ENCODE data around the gene PRAC1.

The PRAC1 gene

DNA sequence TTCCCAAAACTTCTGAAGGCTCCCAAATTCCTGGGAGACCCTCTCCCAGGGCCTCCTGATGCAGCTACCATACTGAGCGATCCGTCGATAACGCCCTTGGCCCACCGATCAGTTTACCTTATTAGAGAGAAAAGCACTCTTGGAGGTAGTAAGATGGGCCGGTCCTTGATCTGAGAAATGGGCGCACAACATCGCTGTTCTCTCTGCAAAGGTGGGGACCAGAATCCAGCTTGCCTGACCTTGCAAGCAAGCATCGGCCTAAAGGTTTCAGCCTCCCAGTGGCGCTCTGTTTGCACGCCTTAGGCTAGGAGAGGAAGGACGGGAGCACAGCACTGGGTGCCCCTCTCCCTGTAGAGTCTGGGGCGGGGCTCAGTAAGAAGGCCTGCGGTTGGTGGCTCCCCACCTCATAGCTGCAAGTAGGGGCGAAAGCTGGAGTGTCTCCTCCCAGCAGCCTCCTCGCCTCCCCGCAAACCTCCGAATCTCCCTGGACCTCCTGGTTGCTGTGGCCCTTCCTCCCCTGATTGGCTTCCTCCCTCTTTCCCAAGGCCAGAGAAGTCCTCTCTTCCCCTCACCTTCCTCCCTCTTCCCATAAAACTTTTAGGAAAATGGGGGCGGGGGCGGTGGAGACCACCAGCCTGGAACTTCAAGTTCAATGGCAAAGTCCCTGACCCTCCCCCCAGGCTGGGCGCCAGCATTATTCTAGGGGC lies at the start of gene PRAC1:
Gene PRAC1, minus strand, starts transcription at position 318 of the 707 bp plus-strand sequence. Its CDS starts 126 bp downstream, at position 192.
- DNase-seq (ENCODE audit: low read depth) = no peak
- H3K4me3 ChIP-seq (ENCODE audit: low read length) = no peak within 1 kb of the TSS
- TF ChIP-seq, protein P1, sequence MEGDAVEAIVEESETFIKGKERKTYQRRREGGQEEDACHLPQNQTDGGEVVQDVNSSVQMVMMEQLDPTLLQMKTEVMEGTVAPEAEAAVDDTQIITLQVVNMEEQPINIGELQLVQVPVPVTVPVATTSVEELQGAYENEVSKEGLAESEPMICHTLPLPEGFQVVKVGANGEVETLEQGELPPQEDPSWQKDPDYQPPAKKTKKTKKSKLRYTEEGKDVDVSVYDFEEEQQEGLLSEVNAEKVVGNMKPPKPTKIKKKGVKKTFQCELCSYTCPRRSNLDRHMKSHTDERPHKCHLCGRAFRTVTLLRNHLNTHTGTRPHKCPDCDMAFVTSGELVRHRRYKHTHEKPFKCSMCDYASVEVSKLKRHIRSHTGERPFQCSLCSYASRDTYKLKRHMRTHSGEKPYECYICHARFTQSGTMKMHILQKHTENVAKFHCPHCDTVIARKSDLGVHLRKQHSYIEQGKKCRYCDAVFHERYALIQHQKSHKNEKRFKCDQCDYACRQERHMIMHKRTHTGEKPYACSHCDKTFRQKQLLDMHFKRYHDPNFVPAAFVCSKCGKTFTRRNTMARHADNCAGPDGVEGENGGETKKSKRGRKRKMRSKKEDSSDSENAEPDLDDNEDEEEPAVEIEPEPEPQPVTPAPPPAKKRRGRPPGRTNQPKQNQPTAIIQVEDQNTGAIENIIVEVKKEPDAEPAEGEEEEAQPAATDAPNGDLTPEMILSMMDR (IDR thresholded peaks at IDR 0.05; ENCODE audit: insufficient read depth, low read depth, low read length, missing control alignments) = no peak

DNA sequence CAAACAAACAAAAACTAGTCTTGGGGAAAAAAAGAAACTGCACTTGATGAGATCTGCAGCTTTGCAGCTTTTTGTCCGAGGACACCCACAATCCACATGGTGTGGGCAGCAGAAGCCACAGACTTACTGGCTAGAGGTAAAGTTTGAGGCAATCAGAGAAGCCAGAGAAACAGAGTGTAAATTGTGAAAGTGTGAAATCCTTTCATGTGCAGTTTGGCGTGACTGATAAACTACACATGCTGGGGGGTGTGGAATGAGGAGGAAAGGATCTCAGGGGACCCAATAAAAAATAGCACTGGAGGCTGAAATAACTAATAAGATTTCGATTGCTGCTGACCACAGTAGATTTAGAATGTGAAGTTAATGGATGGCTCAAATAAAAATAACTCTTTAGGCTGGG lies 48.6 kb upstream of the PRAC1 start:
- H3K4me3 ChIP-seq (ENCODE audit: low read length) = no peak overlapping the region
- no peak for DNase-seq (ENCODE audit: low read depth)
- TF ChIP-seq, protein P1 (IDR thresholded peaks at IDR 0.05; ENCODE audit: insufficient read depth, low read depth, low read length, missing control alignments) = no peak

GRCh38 chr17:48769009-48769675 lies 46.8 kb upstream of the PRAC1 start:
- DNase-seq (ENCODE audit: low read depth) = no peak
- TF ChIP-seq, protein P1 (IDR thresholded peaks at IDR 0.05; ENCODE audit: insufficient read depth, low read depth, low read length, missing control alignments) = no peak
- H3K4me3 ChIP-seq (ENCODE audit: low read length) = no peak overlapping the region

GRCh38 chr17:48767263-48767774 lies 45.0 kb upstream of the PRAC1 start:
- no peak for DNase-seq (ENCODE audit: low read depth)
- TF ChIP-seq, protein P1 (IDR thresholded peaks at IDR 0.05; ENCODE audit: insufficient read depth, low read depth, low read length, missing control alignments) = no peak
- no peak overlapping the region for H3K4me3 ChIP-seq (ENCODE audit: low read length)

DNA sequence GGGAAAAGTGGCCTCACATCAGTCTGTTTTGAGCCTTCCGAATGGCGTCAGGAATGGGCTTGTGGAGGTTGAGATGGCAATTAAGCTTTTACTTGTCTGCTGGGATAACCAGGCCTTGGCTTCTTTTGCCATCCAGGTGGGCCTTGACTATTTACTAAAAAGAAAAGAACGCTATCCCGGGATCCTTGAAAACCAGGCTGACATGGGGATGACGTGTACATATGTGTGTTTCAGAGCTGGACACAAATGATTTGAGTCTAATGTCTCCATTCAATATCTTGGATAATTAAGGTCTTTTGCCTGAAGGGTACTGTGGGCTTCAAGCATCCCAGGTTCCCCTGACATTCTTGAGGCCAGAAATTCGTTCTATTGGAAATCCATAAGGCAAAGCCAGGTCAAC lies 38.8 kb upstream of the PRAC1 start:
- TF ChIP-seq, protein P1 (IDR thresholded peaks at IDR 0.05; ENCODE audit: insufficient read depth, low read depth, low read length, missing control alignments) = no peak
- no peak for DNase-seq (ENCODE audit: low read depth)
- no peak overlapping the region for H3K4me3 ChIP-seq (ENCODE audit: low read length)

DNA sequence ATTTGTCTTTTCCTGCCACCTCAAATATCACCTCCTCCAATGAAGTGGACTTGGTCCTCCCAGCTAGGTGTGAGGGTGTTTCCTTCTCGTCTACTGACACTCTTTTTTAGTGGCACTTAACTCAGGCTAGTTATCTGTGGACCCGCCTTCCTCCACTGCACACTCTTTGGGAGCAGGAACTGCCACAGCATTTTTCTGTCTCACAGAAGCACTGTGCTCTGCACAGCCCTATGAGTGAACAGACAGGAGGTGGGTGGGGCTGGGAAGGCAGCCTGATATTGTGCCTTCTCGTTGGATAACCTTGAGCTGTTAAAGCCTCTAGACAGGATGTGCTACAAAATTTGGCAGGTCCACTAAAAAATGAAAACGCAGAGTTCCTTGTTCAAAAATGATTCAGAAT lies 38.1 kb upstream of the PRAC1 start:
- DNase-seq (ENCODE audit: low read depth) = no peak
- TF ChIP-seq, protein P1 (IDR thresholded peaks at IDR 0.05; ENCODE audit: insufficient read depth, low read depth, low read length, missing control alignments) = no peak
- no peak overlapping the region for H3K4me3 ChIP-seq (ENCODE audit: low read length)

Data from epithelial cell of esophagus (primary cell).